ENCODE data around the gene FYCO1.
A peak's percentile ranks its signal among the peaks of the same experiment; 100 is the strongest.

The FYCO1 gene

DNA sequence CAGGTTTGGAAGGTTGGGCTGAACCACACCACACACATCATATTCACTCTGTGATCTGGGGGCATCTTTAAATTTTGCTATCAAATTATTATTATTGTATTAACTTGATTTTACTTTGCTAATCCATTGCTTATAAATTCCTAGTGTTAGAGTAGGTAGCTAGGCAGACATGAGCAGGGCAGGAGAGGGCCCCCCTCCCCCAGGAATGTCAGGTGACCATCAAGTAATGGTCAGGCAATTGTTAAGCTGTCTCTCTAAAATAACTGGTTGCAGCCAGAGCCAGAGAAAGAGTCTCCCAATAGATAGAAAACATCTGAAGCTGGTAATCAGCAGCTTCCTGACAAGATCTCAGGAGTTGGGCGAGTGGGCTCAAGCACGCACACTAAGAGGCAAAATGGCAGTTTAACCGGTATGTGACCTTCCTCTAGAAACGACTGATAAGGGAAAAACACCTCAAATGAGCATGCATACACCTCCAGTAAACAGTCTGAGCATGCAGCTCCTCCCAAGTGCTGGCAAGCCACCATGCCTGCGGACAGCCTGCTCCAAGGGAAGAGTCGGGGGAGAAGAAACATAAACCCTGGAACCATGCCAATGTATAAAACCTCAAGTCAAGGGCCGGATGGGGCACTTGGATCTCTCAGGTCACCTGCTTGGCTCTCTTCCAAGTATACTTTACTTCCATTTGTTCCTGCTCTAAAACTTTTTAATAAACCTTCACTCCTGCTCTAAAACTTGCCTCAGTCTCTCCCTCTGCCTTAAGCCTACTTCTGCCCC is 55.4 kb downstream of the FYCO1 start:
- DNase-seq, result no peak

GRCh38 chr3:45939341-45939771 is 56.3 kb downstream of the FYCO1 start:
- no peak for DNase-seq

- DNase-seq, result no peak
Measured at GRCh38 chr3:45938864-45939263, 56.8 kb downstream of the FYCO1 start.

DNA sequence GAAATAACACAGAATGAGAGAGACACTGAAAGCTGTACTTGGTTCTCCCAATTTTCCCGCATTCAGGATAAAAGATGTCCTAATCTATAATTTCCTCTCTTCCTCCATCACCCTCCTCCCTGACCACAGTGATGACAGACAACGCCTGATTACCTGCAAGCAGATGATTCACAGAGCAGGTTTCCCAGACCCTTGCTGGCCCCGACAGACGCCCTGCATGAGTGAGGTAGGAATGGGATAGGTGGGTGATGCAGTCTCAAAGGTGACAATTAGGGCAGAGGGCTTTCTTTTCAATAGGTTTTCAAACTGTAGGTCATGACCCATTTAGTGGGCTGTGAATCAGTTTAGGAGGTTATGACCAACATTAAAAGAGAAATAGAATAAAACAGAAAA is 57.6 kb downstream of the FYCO1 start:
- no peak for DNase-seq

DNA sequence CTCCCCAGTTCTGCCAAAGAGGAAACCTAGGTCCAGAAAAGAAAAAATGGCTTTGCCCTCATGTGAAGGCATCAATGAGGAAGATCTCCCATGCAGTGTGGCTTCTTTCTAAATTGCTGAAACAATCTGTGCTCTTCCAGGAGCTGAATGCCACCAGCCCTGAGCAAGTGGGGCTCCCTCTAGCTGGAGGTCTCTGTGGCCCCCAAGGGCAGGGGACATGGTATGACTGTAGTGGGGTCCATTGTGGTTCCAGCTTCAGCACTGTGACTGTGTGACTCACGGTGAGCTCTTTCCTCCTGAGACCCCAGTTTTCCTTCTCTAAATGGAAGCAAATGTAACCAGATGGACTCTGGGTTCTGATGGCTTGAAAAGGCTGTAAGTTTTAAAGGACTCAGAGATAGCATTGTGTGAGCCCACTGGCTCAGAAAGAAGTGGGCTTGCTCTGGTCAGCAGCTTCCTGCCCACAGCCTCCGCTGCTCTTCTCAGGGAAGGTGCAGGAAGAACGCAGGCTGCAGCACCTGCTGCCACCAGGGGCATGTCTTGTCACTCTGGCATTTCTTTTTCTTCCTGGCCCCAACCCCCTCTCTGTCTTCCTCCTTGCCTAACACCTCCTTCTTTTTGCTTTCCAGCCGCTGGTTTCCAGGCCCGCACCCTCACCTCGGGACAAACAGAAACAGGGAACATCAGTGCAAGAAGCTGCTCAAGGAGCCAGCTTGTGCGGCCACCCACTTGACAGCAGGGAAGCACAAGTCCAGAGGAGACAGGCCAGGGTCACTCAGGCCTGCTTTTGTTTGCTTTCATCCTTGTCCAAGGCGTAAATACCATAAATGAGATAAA is 58.2 kb downstream of the FYCO1 start:
- DNase-seq, result no peak

GRCh38 chr3:45936261-45936660 is 59.4 kb downstream of the FYCO1 start:
- DNase-seq, result no peak

- no peak for DNase-seq
Measured at GRCh38 chr3:45933591-45933990, 62.0 kb downstream of the FYCO1 start.

- no peak for DNase-seq
Measured at GRCh38 chr3:45932112-45932511, 63.5 kb downstream of the FYCO1 start.

DNA sequence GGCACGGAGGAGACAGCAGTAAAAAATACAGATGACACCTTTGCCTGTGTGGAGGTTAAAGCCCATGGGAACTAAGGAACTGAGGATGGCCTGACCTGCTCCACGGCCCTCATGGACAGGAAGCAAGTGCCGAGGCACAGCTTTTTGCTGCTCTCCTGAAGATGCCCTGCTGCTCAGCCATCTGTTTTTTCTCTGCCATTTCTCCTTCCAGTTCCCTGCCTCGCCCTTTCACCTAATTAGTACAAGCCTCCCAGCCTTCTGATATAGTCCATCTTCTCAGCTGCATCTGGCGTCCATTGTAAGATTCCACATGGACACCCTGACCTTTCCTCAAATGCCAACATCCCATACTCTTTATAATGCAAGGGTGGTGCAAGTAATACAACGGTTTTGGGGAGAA is 64.1 kb downstream of the FYCO1 start:
- DNase-seq, result no peak

- no peak for DNase-seq
Measured at GRCh38 chr3:45929042-45929679, 66.5 kb downstream of the FYCO1 start.

DNA sequence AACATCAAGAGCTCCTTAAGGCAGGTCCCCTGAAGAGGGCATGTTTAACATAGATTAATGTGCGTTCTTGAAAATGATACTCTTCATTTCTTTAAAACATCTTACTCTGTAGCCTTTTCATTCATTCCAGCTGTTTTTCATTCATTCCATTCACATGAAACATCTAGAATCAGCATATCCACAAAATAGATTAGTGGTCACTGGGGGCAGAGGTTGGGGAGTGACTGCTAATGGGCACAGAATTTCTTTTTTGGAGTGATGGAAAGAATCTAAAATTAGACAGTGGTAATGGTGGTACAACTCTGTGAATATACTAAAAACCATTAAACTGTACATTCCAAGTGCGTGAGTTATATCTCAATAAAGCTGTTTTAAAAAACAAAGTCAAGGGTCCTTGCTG is 67.7 kb downstream of the FYCO1 start:
- DNase-seq, result no peak

DNA sequence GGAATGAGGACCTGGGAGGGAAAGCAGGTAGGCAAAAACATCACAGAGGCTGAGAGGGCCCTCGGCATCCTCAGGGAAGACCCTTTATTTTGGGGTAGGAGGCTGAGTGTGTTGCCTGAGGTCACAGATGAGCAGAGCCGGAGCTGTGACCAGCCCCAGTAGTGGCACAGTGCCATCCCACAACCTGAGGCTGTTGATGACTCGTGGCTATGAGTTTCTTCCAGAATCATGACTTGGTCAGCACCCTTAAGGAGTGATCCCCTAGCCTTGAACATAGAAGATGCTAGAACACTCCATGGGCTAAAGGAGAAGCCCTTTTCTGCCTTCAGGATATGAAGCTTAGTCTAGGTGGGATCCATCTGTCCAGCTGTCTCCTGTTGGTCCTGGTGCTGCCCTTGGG is 71.9 kb downstream of the FYCO1 start:
- DNase-seq, result no peak

DNA sequence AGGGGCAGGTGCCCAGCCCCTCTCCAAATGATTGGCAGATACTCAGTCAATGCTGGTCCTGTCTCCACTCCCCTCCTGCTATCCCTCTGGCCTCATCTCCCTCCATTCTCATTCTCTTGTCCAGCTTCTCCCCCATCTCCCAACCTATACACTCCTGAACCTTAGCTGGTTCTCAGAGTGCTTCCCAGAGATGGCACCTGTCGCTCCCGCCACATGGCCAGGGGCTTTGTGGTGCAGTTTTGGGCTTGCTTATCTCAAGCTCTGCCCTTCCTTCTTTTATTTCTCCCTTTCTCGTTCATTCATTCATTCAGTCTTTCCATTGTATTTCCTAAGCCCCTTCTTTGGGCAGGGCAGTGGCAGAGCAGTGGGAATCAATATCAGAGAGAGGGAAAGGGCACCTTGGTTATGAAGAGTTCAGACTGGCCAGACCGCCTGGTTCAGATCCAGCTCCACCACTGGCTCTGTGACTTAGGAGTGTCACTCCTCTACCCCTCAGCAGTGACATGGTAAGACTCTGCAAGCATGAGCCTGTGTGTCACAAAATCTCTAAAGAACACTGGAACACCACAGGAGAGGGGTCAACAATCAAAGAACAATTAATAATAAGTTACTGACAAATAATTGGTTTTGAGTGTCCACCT is 72.6 kb downstream of the FYCO1 start:
- no peak for DNase-seq

GRCh38 chr3:45922039-45922326 is 73.6 kb downstream of the FYCO1 start:
- no peak for DNase-seq

- DNase-seq, result no peak
Measured at GRCh38 chr3:45921158-45922038, 74.2 kb downstream of the FYCO1 start.

DNA sequence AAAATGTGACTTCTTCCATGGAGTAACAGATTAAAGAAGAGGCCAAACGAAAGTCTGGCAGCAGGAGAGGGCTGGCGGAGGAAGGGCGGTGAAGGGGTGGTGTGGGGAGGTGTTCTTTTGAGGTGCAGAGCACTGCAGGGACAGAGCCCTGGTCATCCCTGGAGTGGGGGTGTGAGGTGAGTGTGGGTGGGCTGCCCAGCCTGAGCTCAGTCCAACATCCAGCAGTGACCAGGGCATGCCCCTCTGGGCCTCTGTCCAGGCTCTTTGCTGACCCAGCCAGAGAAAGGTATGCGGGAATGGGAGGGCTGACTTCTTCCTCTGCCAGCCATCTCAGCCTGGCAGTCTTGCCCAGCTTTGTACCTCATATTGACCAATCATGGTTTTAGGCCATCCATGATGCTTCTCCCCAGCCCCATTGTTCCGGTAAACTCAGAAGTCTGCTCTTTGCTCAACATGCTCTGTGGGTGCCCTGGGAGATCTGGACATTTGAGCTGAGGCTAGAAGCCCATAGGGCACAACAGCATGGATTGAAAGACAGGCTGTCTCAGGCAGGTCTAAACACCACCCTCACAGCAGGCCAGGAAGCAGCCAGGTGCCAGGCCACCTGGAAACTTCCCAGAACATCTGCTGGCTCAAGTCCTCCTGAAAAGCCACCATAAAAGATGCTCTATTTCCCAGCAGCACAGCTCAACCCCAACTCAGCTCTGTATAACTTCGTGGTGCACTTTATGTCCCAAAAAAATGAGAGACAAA is 78.3 kb downstream of the FYCO1 start:
- no peak for DNase-seq

- DNase-seq, result peak; percentile 31
Measured at GRCh38 chr3:45915518-45916231, 79.9 kb downstream of the FYCO1 start.

DNA sequence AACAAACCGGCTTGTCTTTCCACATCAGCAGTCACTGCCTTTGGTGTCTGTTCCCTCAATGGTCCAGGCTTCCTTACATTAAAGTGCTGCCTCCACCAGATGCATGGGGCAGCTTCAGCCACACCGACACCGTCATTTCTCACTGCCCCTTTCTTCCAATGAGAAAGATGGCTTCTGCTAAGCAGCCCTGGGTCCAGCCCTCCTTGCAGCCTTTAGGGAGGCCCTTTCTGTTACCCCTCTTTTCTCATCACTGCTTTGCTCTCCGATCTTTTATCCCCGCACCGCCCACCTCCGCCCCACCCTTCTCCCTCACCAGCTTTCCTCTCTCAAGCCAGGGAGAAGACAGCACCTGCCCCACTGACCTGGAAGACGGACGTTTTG is 80.6 kb downstream of the FYCO1 start:
- no peak for DNase-seq

DNA sequence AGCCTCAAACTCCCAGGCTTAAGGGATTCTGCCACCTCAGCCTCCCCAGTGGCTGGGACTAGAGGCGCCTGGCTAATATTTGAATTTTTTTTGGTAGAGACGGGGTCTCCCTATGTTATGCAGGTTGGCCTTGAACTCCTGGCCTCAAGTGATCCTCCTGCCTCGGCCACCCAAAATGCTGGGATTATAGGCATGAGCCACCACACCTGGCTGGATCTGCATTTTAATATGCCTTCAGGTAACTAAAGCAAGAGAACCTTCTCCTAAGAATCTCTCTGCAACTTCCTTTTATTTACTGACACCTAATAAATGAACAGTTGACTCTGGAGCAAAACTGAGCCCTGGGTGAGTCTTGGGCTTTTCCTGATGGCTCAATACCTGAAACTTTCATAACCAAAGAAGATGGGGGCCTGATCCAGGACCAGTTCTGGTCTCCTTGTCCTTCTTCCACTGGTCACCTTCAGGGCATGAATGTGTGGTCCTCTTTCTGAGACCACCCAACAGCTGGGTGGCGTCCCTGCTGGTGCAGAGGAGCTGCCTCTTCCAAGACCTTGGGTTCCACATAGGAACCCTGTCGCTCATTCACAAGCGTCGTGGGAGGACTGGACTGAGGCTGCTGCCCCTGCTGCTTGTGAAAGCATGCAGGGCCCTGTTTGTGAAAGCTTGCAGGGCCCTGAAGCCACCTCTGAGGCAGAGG is 81.1 kb downstream of the FYCO1 start:
- no peak for DNase-seq

GRCh38 chr3:45912435-45912834 is 83.2 kb downstream of the FYCO1 start:
- DNase-seq, result no peak
